Measurements from ENCODE around the gene PARD3B. TPM values are rescaled to one million over a fixed set of nuclear protein-coding genes. Genes with fewer than 3 reads are reported as not detected.

Gene PARD3B
- total RNA-seq, 1 experiment from 2014 or later, result 6.4 TPM

- no peak overlapping the region for H3K14ac ChIP-seq (ENCODE audit: insufficient read depth, low read length)
- no peak overlapping the region for H3K9ac ChIP-seq (ENCODE audit: extremely low read depth, insufficient read length, low read length)
- H2AK5ac ChIP-seq (ENCODE audit: insufficient read length, low read length), result no peak overlapping the region
- H3K9me3 ChIP-seq (ENCODE audit: control insufficient read depth, low read depth, low read length), result no peaks in the 10 kb centered on the region
- H2BK20ac ChIP-seq (ENCODE audit: low read depth, low read length, poor library complexity, severe bottlenecking), result no peak overlapping the region
- no peak overlapping the region for H3K4ac ChIP-seq (ENCODE audit: low read depth, low read length)
- no peak overlapping the region for H3K27ac ChIP-seq (ENCODE audit: insufficient read length, low read depth, low read length)
- DNase-seq, result no peak
- H4K5ac ChIP-seq (ENCODE audit: insufficient read length, low read depth, low read length), result no peak overlapping the region
- no peak overlapping the region for H3K23ac ChIP-seq (ENCODE audit: insufficient read length, low read depth, low read length)
- no peaks in the 10 kb centered on the region for H3K23me2 ChIP-seq (ENCODE audit: insufficient read length, low read depth, low read length, poor library complexity, severe bottlenecking)
- TF ChIP-seq CTCF (conservative IDR thresholded peaks at IDR 0.05), result no peak
- Mint-ChIP-seq H3K27me3 (ENCODE audit: low read depth) (no peaks in the 10 kb centered on the region), H3K9me3 (peaks cover 10 to 12% of the 10 kb centered on the region in 2 experiments; a peak in 4 of 5 replicates), H3K36me3 (ENCODE audit: insufficient read depth in 1 of 3, low read depth in 3 of 3) (peaks cover 6 to 12% (median 9%) of the 10 kb centered on the region in 3 experiments; a peak in 5 of 7 replicates), H3K4me3 (no peak overlapping the region), H3K4me1 (peaks cover 10 to 14% of the 10 kb centered on the region in 2 experiments), H3K27ac (no peak overlapping the region)
- no peaks in the 10 kb centered on the region for H3K79me1 ChIP-seq (ENCODE audit: insufficient read depth, low read depth, low read length, poor library complexity, severe bottlenecking)
- H2BK15ac ChIP-seq (ENCODE audit: low read depth, low read length), result no peak overlapping the region
- H2BK120ac ChIP-seq (ENCODE audit: low read depth, low read length, poor library complexity, severe bottlenecking), result no peak overlapping the region
- no peak overlapping the region for H3K56ac ChIP-seq (ENCODE audit: insufficient read length, low read depth, low read length)
- no peak overlapping the region for H2AFZ ChIP-seq (ENCODE audit: low read length)
- no peak overlapping the region for H3K18ac ChIP-seq (ENCODE audit: insufficient read length, low read depth, low read length)
- H3T11ph ChIP-seq (ENCODE audit: low read length), result no peak overlapping the region
- no CpG with 5 or more reads among the region's 2 CpGs for WGBS (ENCODE audit: extremely low coverage, insufficient read length, low lambda C conversion rate)
- H2BK5ac ChIP-seq (ENCODE audit: insufficient read length, low read length), result no peak overlapping the region
- no peak overlapping the region for H4K8ac ChIP-seq (replicated peaks; ENCODE audit: insufficient read length, low read depth, low read length)
- no peak overlapping the region for H2BK12ac ChIP-seq (ENCODE audit: insufficient read length, low read depth, low read length)
- no peaks in the 10 kb centered on the region for H3K79me2 ChIP-seq (ENCODE audit: insufficient read depth, low read length)
- no peaks in the 10 kb centered on the region for H4K20me1 ChIP-seq (ENCODE audit: control insufficient read depth, insufficient read depth, insufficient read length)
- H3K4me2 ChIP-seq (ENCODE audit: insufficient read depth, insufficient read length, low read length), result no peak overlapping the region
- no peaks in the 10 kb centered on the region for H3K27me3 ChIP-seq (ENCODE audit: insufficient read depth, low read length)
- H4K91ac ChIP-seq (ENCODE audit: insufficient read length, low read depth, low read length), result no peak overlapping the region
- peaks cover 3% of the 10 kb centered on the region; the same call in 1 of the 2 replicates for H3K4me1 ChIP-seq (ENCODE audit: insufficient read depth, low read length)
These were observed 513.1 kb downstream of the PARD3B start for GRCh38 chr2:205058409-205058808.

All from H9 (cell line).